ENCODE data around the gene PHACTR1.

PHACTR1 gene

GRCh38 chr6:13292774-13293173 is 576.2 kb downstream of the PHACTR1 start:
- Histone ChIP-seq H3K27ac (no peak overlapping the region), H3K9ac (ENCODE audit: insufficient read length) (no peak overlapping the region), H3K36me3 (ENCODE audit: insufficient read depth, low read length) (peaks cover 14% of the 10 kb centered on the region; the same call in 1 of the 2 replicates), H3K9me3 (ENCODE audit: low read depth, low read length) (no peaks in the 10 kb centered on the region), H3K4me3 (no peak overlapping the region)
- TF ChIP-seq POLR2AphosphoS5 (IDR thresholded peaks at IDR 0.05; ENCODE audit: borderline replicate concordance, low read depth, low read length) = no peak
- no peak for TF ChIP-seq FOXP2 (optimal IDR thresholded peaks at IDR 0.05; ENCODE audit: control extremely low read depth, extremely low read length, insufficient read depth)
- no peak for TF ChIP-seq EZH2 (IDR thresholded peaks at IDR 0.05)
- DNase-seq (ENCODE audit: low read depth, low spot score) = no peak

DNA sequence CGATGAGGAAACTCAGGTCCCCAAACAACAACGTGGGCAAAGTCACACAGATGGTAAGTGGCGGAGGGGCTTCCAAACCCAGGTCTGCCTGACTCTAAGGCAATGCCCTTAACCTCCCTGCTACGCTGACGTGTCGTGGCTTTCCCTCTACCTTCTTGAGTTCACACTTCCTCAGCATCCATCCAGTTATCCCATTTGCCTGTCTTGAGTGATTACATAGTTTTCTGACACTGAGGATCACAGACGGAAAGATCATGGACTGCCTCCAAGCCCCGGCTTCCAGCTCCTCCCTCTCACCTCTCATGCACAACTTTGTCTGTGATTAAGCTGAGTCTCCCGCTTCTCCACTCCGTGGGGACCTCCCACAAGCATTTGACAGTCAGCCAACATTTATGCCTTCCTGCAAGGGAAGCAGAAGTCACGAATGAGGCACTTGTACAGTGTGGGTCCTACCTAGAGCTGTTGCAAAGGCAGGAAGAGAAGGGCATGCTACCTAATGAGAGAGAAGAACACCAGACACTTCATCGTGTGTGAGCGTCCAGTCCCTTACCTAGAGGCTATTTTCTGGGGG is 578.0 kb downstream of the PHACTR1 start:
- DNase-seq (ENCODE audit: low read depth, low spot score) = no peak
- Histone ChIP-seq H3K36me3 (ENCODE audit: insufficient read depth, low read length) (peaks cover 22% of the 10 kb centered on the region; the same call in 1 of the 2 replicates), H3K27ac (peak overlapping the region; percentile 13; the same call in 1 of the 2 replicates), H3K4me3 (no peak overlapping the region), H3K9me3 (ENCODE audit: low read depth, low read length) (no peaks in the 10 kb centered on the region), H3K9ac (ENCODE audit: insufficient read length) (no peak overlapping the region)
- no peak for TF ChIP-seq POLR2AphosphoS5 (IDR thresholded peaks at IDR 0.05; ENCODE audit: borderline replicate concordance, low read depth, low read length)
- TF ChIP-seq EZH2 (IDR thresholded peaks at IDR 0.05) = no peak
- no peak for TF ChIP-seq FOXP2 (optimal IDR thresholded peaks at IDR 0.05; ENCODE audit: control extremely low read depth, extremely low read length, insufficient read depth)

DNA sequence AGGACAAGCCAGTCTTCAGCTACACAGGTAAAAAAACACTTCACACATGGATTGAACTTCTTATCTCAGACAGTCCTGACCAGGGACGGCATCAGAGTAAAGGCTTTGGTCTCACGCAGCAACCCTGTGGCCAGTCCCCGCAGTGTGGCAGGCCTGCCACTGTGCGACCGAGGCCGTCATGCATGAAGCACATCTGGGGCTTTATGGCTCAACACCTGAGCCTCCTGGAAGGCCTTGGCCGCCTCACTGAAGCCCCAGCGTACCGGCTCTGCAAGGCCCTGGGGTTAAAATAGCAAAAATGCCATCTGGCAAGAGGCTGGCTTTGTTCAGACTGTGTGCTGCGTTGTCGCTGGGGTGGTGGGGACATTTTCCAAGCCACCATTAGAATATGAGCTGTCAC is 579.0 kb downstream of the PHACTR1 start:
- Histone ChIP-seq H3K9ac (ENCODE audit: insufficient read length) (no peak overlapping the region), H3K27ac (no peak overlapping the region), H3K4me3 (no peak overlapping the region), H3K36me3 (ENCODE audit: insufficient read depth, low read length) (peaks cover 22% of the 10 kb centered on the region; the same call in 1 of the 2 replicates), H3K9me3 (ENCODE audit: low read depth, low read length) (no peaks in the 10 kb centered on the region)
- TF ChIP-seq EZH2 (IDR thresholded peaks at IDR 0.05) (no peak), FOXP2 (optimal IDR thresholded peaks at IDR 0.05; ENCODE audit: control extremely low read depth, extremely low read length, insufficient read depth) (no peak), POLR2AphosphoS5 (IDR thresholded peaks at IDR 0.05; ENCODE audit: borderline replicate concordance, low read depth, low read length) (no peak)
- no peak for DNase-seq (ENCODE audit: low read depth, low spot score)

- Histone ChIP-seq H3K9ac (ENCODE audit: insufficient read length) (no peak overlapping the region), H3K27ac (no peak overlapping the region), H3K4me3 (no peak overlapping the region), H3K9me3 (ENCODE audit: low read depth, low read length) (no peaks in the 10 kb centered on the region), H3K36me3 (ENCODE audit: insufficient read depth, low read length) (peaks cover 26% of the 10 kb centered on the region; the same call in 1 of the 2 replicates)
- DNase-seq (ENCODE audit: low read depth, low spot score) = no peak
- TF ChIP-seq EZH2 (IDR thresholded peaks at IDR 0.05) = no peak
- no peak for TF ChIP-seq FOXP2 (optimal IDR thresholded peaks at IDR 0.05; ENCODE audit: control extremely low read depth, extremely low read length, insufficient read depth)
- no peak for TF ChIP-seq POLR2AphosphoS5 (IDR thresholded peaks at IDR 0.05; ENCODE audit: borderline replicate concordance, low read depth, low read length)
Observed at GRCh38 chr6:13296536-13296997, 580.0 kb downstream of the PHACTR1 start.

DNA sequence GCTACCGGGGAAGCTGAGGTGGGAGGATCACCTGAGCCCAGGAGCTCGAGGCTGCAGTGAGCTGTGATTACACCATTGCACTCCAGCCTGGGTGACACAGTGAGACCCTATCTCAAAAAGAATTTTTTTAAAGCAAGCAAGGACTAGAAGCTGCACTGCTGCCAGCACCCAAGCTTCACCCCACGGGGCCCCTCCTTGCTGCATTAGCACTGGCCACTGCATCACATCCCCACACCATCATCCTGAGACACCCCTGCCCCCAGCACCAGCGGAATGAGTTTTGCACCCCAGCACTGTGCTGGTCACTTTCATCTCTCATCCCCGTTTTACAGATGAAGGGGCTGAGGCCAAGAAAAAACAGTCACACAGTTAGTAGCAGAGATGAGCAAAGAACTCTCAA is 580.8 kb downstream of the PHACTR1 start:
- peaks cover 31% of the 10 kb centered on the region; the same call in 1 of the 2 replicates for H3K36me3 ChIP-seq (ENCODE audit: insufficient read depth, low read length)
- H3K9ac ChIP-seq (ENCODE audit: insufficient read length) = no peak overlapping the region
- no peak for DNase-seq (ENCODE audit: low read depth, low spot score)
- TF ChIP-seq EZH2 (IDR thresholded peaks at IDR 0.05) (no peak), FOXP2 (optimal IDR thresholded peaks at IDR 0.05; ENCODE audit: control extremely low read depth, extremely low read length, insufficient read depth) (no peak), POLR2AphosphoS5 (IDR thresholded peaks at IDR 0.05; ENCODE audit: borderline replicate concordance, low read depth, low read length) (no peak)
- H3K27ac ChIP-seq = no peak overlapping the region
- no peaks in the 10 kb centered on the region for H3K9me3 ChIP-seq (ENCODE audit: low read depth, low read length)
- no peak overlapping the region for H3K4me3 ChIP-seq

- peaks cover 41% of the 10 kb centered on the region for H3K36me3 ChIP-seq (ENCODE audit: insufficient read depth, low read length)
- H3K9me3 ChIP-seq (ENCODE audit: low read depth, low read length) = no peaks in the 10 kb centered on the region
- H3K9ac ChIP-seq (ENCODE audit: insufficient read length) = no peak overlapping the region
- no peak overlapping the region for H3K4me3 ChIP-seq
- TF ChIP-seq EZH2 (IDR thresholded peaks at IDR 0.05) = no peak
- no peak overlapping the region for H3K27ac ChIP-seq
- DNase-seq (ENCODE audit: low read depth, low spot score) = no peak
Observed at GRCh38 chr6:13298446-13298845, 581.9 kb downstream of the PHACTR1 start.

- no peak for TF ChIP-seq EZH2 (IDR thresholded peaks at IDR 0.05)
- TF ChIP-seq FOXP2 (optimal IDR thresholded peaks at IDR 0.05; ENCODE audit: control extremely low read depth, extremely low read length, insufficient read depth) = no peak
- TF ChIP-seq POLR2AphosphoS5 (IDR thresholded peaks at IDR 0.05; ENCODE audit: borderline replicate concordance, low read depth, low read length) = no peak
- H3K36me3 ChIP-seq (ENCODE audit: insufficient read depth, low read length) = peaks cover 36% of the 10 kb centered on the region
- no peak for DNase-seq (ENCODE audit: low read depth, low spot score)
- H3K9me3 ChIP-seq (ENCODE audit: low read depth, low read length) = no peaks in the 10 kb centered on the region
- H3K9ac ChIP-seq (ENCODE audit: insufficient read length) = no peak overlapping the region
- H3K27ac ChIP-seq = no peak overlapping the region
- H3K4me3 ChIP-seq = no peak overlapping the region
Observed at GRCh38 chr6:13299403-13299821, 582.8 kb downstream of the PHACTR1 start.

- no peaks in the 10 kb centered on the region for H3K9me3 ChIP-seq (ENCODE audit: low read depth, low read length)
- no peak overlapping the region for H3K9ac ChIP-seq (ENCODE audit: insufficient read length)
- DNase-seq (ENCODE audit: low read depth, low spot score) = no peak
- no peak overlapping the region for H3K27ac ChIP-seq
- H3K4me3 ChIP-seq = no peak overlapping the region
- no peak for TF ChIP-seq POLR2AphosphoS5 (IDR thresholded peaks at IDR 0.05; ENCODE audit: borderline replicate concordance, low read depth, low read length)
- TF ChIP-seq FOXP2 (optimal IDR thresholded peaks at IDR 0.05; ENCODE audit: control extremely low read depth, extremely low read length, insufficient read depth) = no peak
- no peak for TF ChIP-seq EZH2 (IDR thresholded peaks at IDR 0.05)
- peaks cover 34% of the 10 kb centered on the region for H3K36me3 ChIP-seq (ENCODE audit: insufficient read depth, low read length)
Observed at GRCh38 chr6:13299918-13300317, 583.4 kb downstream of the PHACTR1 start.

Data from SK-N-MC (cell line).